CD4-positive, alpha-beta T cell treated with Interferon alpha-2 for 1 hour (primary cell): ENCODE data around the gene TOP1.

ENCODE experiments used
- DNase-seq, 2 donors: peaks; one replicate each; pipeline ENCODE4 v3.0.0-alpha.2; 2020 to 2022

The TOP1 gene

GRCh38 chr20:41004531-41005360 lies 23.9 kb upstream of the TOP1 start:
- DNase-seq: no peak

GRCh38 chr20:41005361-41005729 lies 23.3 kb upstream of the TOP1 start:
- no peak for DNase-seq

- no peak for DNase-seq
Measured at GRCh38 chr20:41006126-41006935, 22.3 kb upstream of the TOP1 start.

GRCh38 chr20:41006936-41007474 lies 21.6 kb upstream of the TOP1 start:
- no peak for DNase-seq

- no peak for DNase-seq
Measured at GRCh38 chr20:41007481-41007880, 21.1 kb upstream of the TOP1 start.

- DNase-seq: no peak
Measured at GRCh38 chr20:41009946-41010345, 18.7 kb upstream of the TOP1 start.

- peak; percentile 29 to 65 for DNase-seq
Measured at GRCh38 chr20:41011551-41012067, 17.0 kb upstream of the TOP1 start.

- DNase-seq: no peak
Measured at GRCh38 chr20:41014561-41015088, 14.0 kb upstream of the TOP1 start.

- no peak for DNase-seq
Measured at GRCh38 chr20:41017448-41018042, 11.1 kb upstream of the TOP1 start.

- no peak for DNase-seq
Measured at GRCh38 chr20:41018153-41018552, 10.5 kb upstream of the TOP1 start.

GRCh38 chr20:41023549-41023948 lies 5.1 kb upstream of the TOP1 start:
- no peak for DNase-seq

GRCh38 chr20:41027366-41027765 lies 1.3 kb upstream of the TOP1 start:
- DNase-seq: no peak

- no peak for DNase-seq
Measured at GRCh38 chr20:41027872-41028358, 707 bp upstream of the TOP1 start.

- peak in 1 of 2 donors; percentile 44 for DNase-seq
Measured at GRCh38 chr20:41029150-41029901, 704 bp downstream of the TOP1 start.

GRCh38 chr20:41030061-41030460 lies 1.4 kb downstream of the TOP1 start:
- DNase-seq: no peak

GRCh38 chr20:41030531-41031242 lies 2.1 kb downstream of the TOP1 start:
- DNase-seq: no peak

GRCh38 chr20:41031243-41031619 lies 2.6 kb downstream of the TOP1 start:
- no peak for DNase-seq

GRCh38 chr20:41032271-41032670 lies 3.6 kb downstream of the TOP1 start:
- DNase-seq: no peak

GRCh38 chr20:41034239-41034638 lies 5.6 kb downstream of the TOP1 start:
- DNase-seq: no peak

GRCh38 chr20:41035207-41035606 lies 6.6 kb downstream of the TOP1 start:
- DNase-seq: no peak

- no peak for DNase-seq
Measured at GRCh38 chr20:41037179-41037578, 8.6 kb downstream of the TOP1 start.
